H1 (cell line): ENCODE results near the gene PAFAH1B1. TPM values are rescaled to one million over a fixed set of nuclear protein-coding genes. Genes with fewer than 3 reads are reported as not detected.

Experiments used
- CTCF ChIA-PET: fragments of 300-600 bp; sonication (Branson Sonifier 250); formaldehyde crosslinking; loops from one replicate; lab custom pipeline; 2021; ENCODE audit not compliant: partially characterized antibody; lab: Charles Lee
- POLR2A ChIA-PET: fragments of 300-600 bp; sonication (Branson Sonifier 250); formaldehyde crosslinking; loops from one replicate; lab custom pipeline; 2021; ENCODE audit warnings: inconsistent platforms; ENCODE audit not compliant: partially characterized antibody; lab: Charles Lee
- DNase-seq, 2 experiments: peaks; one replicate each; pipeline versions ENCODE4 v3.0.0 to v3.0.0-alpha.2; 2010 to 2022; ENCODE audit warnings: low spot score in 2 of 2, low read depth in 1 of 2, mixed read lengths in 1 of 2
- FAIRE-seq: peaks from 2 replicates; lab custom pipeline; 2011; peaks lifted over from hg19 to GRCh38; lab: Jason Lieb, UNC
- H2AFZ ChIP-seq: 2 replicates; pipeline ENCODE4 v1.8.1; 2012; ENCODE audit warnings: low read length, inconsistent platforms
- H2AK5ac ChIP-seq: 2 replicates; pipeline ENCODE4 v1.6.1; 2013; ENCODE audit warnings: low read depth, low read length
- H2BK120ac ChIP-seq: replicated peaks from 2 replicates; pipeline ENCODE3; 2013; ENCODE audit warnings: low read depth, low read length, inconsistent platforms
- H2BK12ac ChIP-seq: 2 replicates; pipeline ENCODE4 v1.6.1; 2013; ENCODE audit warnings: low read depth, low read length
- H2BK15ac ChIP-seq: 2 replicates; pipeline ENCODE4 v1.6.1; 2013; ENCODE audit warnings: low read length
- H2BK20ac ChIP-seq: 2 replicates; pipeline ENCODE4 v1.6.1; 2013; ENCODE audit warnings: low read length
- H2BK5ac ChIP-seq: 2 replicates; pipeline ENCODE4 v1.6.1; 2013; ENCODE audit warnings: low read depth, low read length
- H3K14ac ChIP-seq: 2 replicates; pipeline ENCODE4 v1.6.1; 2013; ENCODE audit warnings: inconsistent platforms; ENCODE audit not compliant: insufficient read length
- H3K18ac ChIP-seq: 2 replicates; pipeline ENCODE4 v1.6.1; 2013; ENCODE audit warnings: low read length; ENCODE audit errors: extremely low read depth
- H3K23ac ChIP-seq: 2 replicates; pipeline ENCODE4 v1.6.1; 2013; ENCODE audit warnings: inconsistent platforms; ENCODE audit not compliant: insufficient read length
- H3K23me2 ChIP-seq: 2 replicates; pipeline ENCODE4 v1.6.1; 2013; ENCODE audit warnings: low read depth, low read length
- H3K27ac ChIP-seq: 2 replicates; pipeline ENCODE4 v1.6.1; 2011; ENCODE audit warnings: low read depth, low read length, inconsistent platforms
- H3K27me3 ChIP-seq, 4 experiments: replicated peaks in 1 of 4; 1 replicate in 1 of 4; 2 replicates in 3 of 4; pipeline versions ENCODE4 v1.6.1 to v1.8.1; 2011 to 2013; ENCODE audit warnings: low read length in 3 of 4, mild to moderate bottlenecking in 3 of 4, inconsistent platforms in 2 of 4, mixed read lengths in 2 of 4, moderate library complexity in 1 of 4; ENCODE audit not compliant: control insufficient read depth in 3 of 4, insufficient read depth in 3 of 4; ENCODE audit errors: extremely low read depth in 1 of 4
- H3K36me3 ChIP-seq, 4 experiments: 2 replicates each; pipeline versions ENCODE4 v1.6.1 to v1.8.1; 2011 to 2013; ENCODE audit warnings: mild to moderate bottlenecking in 4 of 4, low read length in 3 of 4, moderate library complexity in 2 of 4, control low read depth in 1 of 4, inconsistent platforms in 1 of 4; ENCODE audit not compliant: insufficient read depth in 4 of 4, control insufficient read depth in 2 of 4
- H3K4ac ChIP-seq: replicated peaks from 2 replicates; pipeline ENCODE3; 2013; ENCODE audit warnings: low read length, low read depth, mixed read lengths, inconsistent platforms; ENCODE audit not compliant: insufficient read length
- H3K4me1 ChIP-seq, 4 experiments: replicated peaks in 1 of 4; 1 replicate in 1 of 4; 2 replicates in 3 of 4; pipeline versions ENCODE4 v1.6.1 to v1.8.1; 2011 to 2013; ENCODE audit warnings: low read length in 3 of 4, inconsistent platforms in 2 of 4, mixed read lengths in 1 of 4; ENCODE audit not compliant: insufficient read depth in 4 of 4, control insufficient read depth in 3 of 4
- H3K4me2 ChIP-seq, 2 experiments: 2 replicates each; pipeline versions ENCODE4 v1.6.1 to v1.8.1; 2011 to 2013; ENCODE audit warnings: low read depth in 2 of 2, low read length in 2 of 2, control low read depth in 1 of 2, inconsistent platforms in 1 of 2, mild to moderate bottlenecking in 1 of 2; ENCODE audit not compliant: insufficient read depth in 1 of 2
- H3K4me3 ChIP-seq, 4 experiments: fragments of 200-600, 300-600 bp in 1 of 4; sonication (generic), shearing (Covaris generic), sonication (Bioruptor Twin) in 1 of 4; 2 replicates each; pipeline versions ENCODE4 v1.5.1 to v1.8.1; 2011 to 2016; ENCODE audit warnings: low read length in 4 of 4, low read depth in 3 of 4, control low read depth in 2 of 4, inconsistent platforms in 2 of 4, mild to moderate bottlenecking in 2 of 4, mixed read lengths in 1 of 4, moderate library complexity in 1 of 4; ENCODE audit not compliant: insufficient read depth in 2 of 4; ENCODE audit errors: extremely low read depth in 1 of 4
- H3K56ac ChIP-seq: replicated peaks from 2 replicates; pipeline ENCODE3; 2013; ENCODE audit warnings: low read depth, mild to moderate bottlenecking, mixed read lengths, low read length, inconsistent platforms; ENCODE audit not compliant: insufficient read length
- H3K79me1 ChIP-seq: 2 replicates; pipeline ENCODE4 v1.6.1; 2013; ENCODE audit warnings: low read depth, low read length, control low read depth
- H3K79me2 ChIP-seq, 2 experiments: 2 replicates each; pipeline versions ENCODE4 v1.6.1 to v1.8.1; 2012 to 2013; ENCODE audit warnings: low read length in 2 of 2, mild to moderate bottlenecking in 2 of 2, inconsistent platforms in 1 of 2; ENCODE audit not compliant: insufficient read depth in 2 of 2, control insufficient read depth in 1 of 2
- H3K9ac ChIP-seq, 4 experiments: replicated peaks in 1 of 4; 1 replicate in 1 of 4; 2 replicates in 3 of 4; pipeline versions ENCODE4 v1.6.1 to v1.8.1; 2011 to 2013; ENCODE audit warnings: low read depth in 3 of 4, low read length in 3 of 4, control low read depth in 2 of 4, mild to moderate bottlenecking in 2 of 4, moderate library complexity in 2 of 4, inconsistent platforms in 1 of 4; ENCODE audit errors: extremely low read depth in 1 of 4
- H3K9me3 ChIP-seq, 2 experiments: 2 replicates each; pipeline versions ENCODE4 v1.6.1 to v1.8.1; 2012 to 2013; ENCODE audit warnings: mild to moderate bottlenecking in 2 of 2, moderate library complexity in 2 of 2, control low read depth in 1 of 2, inconsistent platforms in 1 of 2, low read depth in 1 of 2, low read length in 1 of 2, mixed read lengths in 1 of 2; ENCODE audit not compliant: insufficient read depth in 2 of 2
- H4K20me1 ChIP-seq, 2 experiments: replicated peaks in 1 of 2; 2 replicates each; pipeline versions ENCODE3 to v1.8.1; 2011 to 2013; ENCODE audit warnings: inconsistent platforms in 2 of 2, low read length in 2 of 2, mild to moderate bottlenecking in 1 of 2; ENCODE audit not compliant: insufficient read depth in 2 of 2, control insufficient read depth in 1 of 2
- H4K5ac ChIP-seq: 2 replicates; pipeline ENCODE4 v1.6.1; 2013; ENCODE audit warnings: low read length, low read depth, mixed read lengths, inconsistent platforms; ENCODE audit not compliant: insufficient read length
- H4K8ac ChIP-seq: 2 replicates; pipeline ENCODE4 v1.8.0; 2013; ENCODE audit warnings: mild to moderate bottlenecking, moderate library complexity, low read length, inconsistent platforms; ENCODE audit not compliant: insufficient read depth; ENCODE audit errors: extremely low read depth
- H4K91ac ChIP-seq: replicated peaks from 2 replicates; pipeline ENCODE3; 2013; ENCODE audit warnings: low read length, mixed read lengths, inconsistent platforms; ENCODE audit not compliant: insufficient read length
- POLR2A ChIP-seq, 2 experiments: IDR thresholded peaks; 1 replicate in 1 of 2; 2 replicates in 1 of 2; pipeline ENCODE4 v1.6.1; 2011; ENCODE audit warnings: low read depth in 2 of 2, low read length in 2 of 2, mild to moderate bottlenecking in 2 of 2; ENCODE audit errors: control extremely low read depth in 1 of 2
- SP2 ChIP-seq: IDR thresholded peaks from 2 replicates; pipeline ENCODE4 v1.6.1; 2012; ENCODE audit warnings: mild to moderate bottlenecking, low read length, inconsistent platforms
- WGBS, 2 experiments: shearing (Covaris generic) in 1 of 2; methylation state at CpG; one replicate each; pipeline versions ENCODE4 v1.1.6 to v1.1.7; 2013 to 2015; ENCODE audit warnings: low lambda C conversion rate in 2 of 2, mixed read lengths in 2 of 2, inconsistent platforms in 1 of 2, low coverage in 1 of 2, missing lambda C conversion rate in 1 of 2; ENCODE audit not compliant: insufficient replicate concordance in 2 of 2, insufficient coverage in 1 of 2, insufficient read length in 1 of 2; ENCODE audit errors: extremely low coverage in 1 of 2, missing lambda C conversion rate in 1 of 2; 5-methylcytosine and 5-hydroxymethylcytosine counted together
- polyA plus RNA-seq, 7 experiments: library from polyadenylated mRNA; depleted of rRNA in 3 of 7; stranded (reverse) in 5 of 7; unstranded in 2 of 7; fragments of >200 nt in 5 of 7; fragments of 200-250 nt in 2 of 7; gene quantifications; 1 replicate in 5 of 7; 2 replicates in 1 of 7; 4 replicates in 1 of 7; pipeline versions ENCODE4 v1.2.1 to v1.2.3, GENCODE V29; 2011 to 2013; ENCODE audit warnings: missing spikeins in 2 of 7, mixed read lengths in 2 of 7
- total RNA-seq: library from RNA; stranded (reverse); fragmentation: NEBNext Ultra II Directional; extraction: Animal tissue kit (Norgen Biotek cat#: 25700); gene quantifications from 2 replicates; pipeline ENCODE4 v1.2.1, GENCODE V29; 2021

PAFAH1B1 gene
- total and polyA plus RNA-seq, 2 of the 8 experiments (the other 6 are each of a cell fraction or from before 2014, with no cell fraction given): 42.0 to 152 TPM

GRCh38 chr17:2602597-2603017 lies 9.2 kb downstream of the PAFAH1B1 start:
- H4K91ac ChIP-seq: no peak overlapping the region
- H3K23ac ChIP-seq: no peak overlapping the region
- no peak overlapping the region for H2AK5ac ChIP-seq
- no peaks in the 10 kb centered on the region for H3K36me3 ChIP-seq
- no peak overlapping the region for H3K18ac ChIP-seq
- no peak overlapping the region for H3K4me2 ChIP-seq
- H3K56ac ChIP-seq: no peak overlapping the region
- no peak overlapping the region for H3K9ac ChIP-seq
- H3K4me3 ChIP-seq: no peak overlapping the region
- H3K79me2 ChIP-seq: peaks cover 51 to 100% of the 10 kb centered on the region in 2 experiments
- H2BK5ac ChIP-seq: no peak overlapping the region
- H2AFZ ChIP-seq: no peak overlapping the region
- ChIA-PET POLR2A (interaction anchor here (1.0 to 1.4 kb wide), 3 partner anchors 8 to 11 kb away, joined by 3 to 5 read pairs (median 4); partner anchors contain the start of gene PAFAH1B1), CTCF (no interaction called here)
- no peak overlapping the region for H3K4ac ChIP-seq
- peaks cover 2% of the 10 kb centered on the region; the same call in 1 of the 2 replicates for H3K79me1 ChIP-seq
- no peak overlapping the region for H2BK12ac ChIP-seq
- DNase-seq (no peak), FAIRE-seq (no peak)
- no peak overlapping the region for H3K14ac ChIP-seq
- WGBS, 2 experiments: 83 to 100% methylated on average over 2 to 6 of the region's 6 CpGs
- no peak overlapping the region for H2BK120ac ChIP-seq
- H4K8ac ChIP-seq: no peak overlapping the region
- H4K20me1 ChIP-seq: peaks cover 6 to 22% of the 10 kb centered on the region in 2 experiments
- no peaks in the 10 kb centered on the region for H3K27me3 ChIP-seq
- no peak overlapping the region for H2BK15ac ChIP-seq
- H3K27ac ChIP-seq: no peak overlapping the region
- peaks cover 0 to 7% (median 0%) of the 10 kb centered on the region in 4 experiments; a peak in 1 of 7 replicates for H3K4me1 ChIP-seq
- H3K9me3 ChIP-seq: no peaks in the 10 kb centered on the region
- no peak overlapping the region for H4K5ac ChIP-seq
- no peaks in the 10 kb centered on the region for H3K23me2 ChIP-seq
- TF ChIP-seq POLR2A (IDR thresholded peaks at IDR 0.05; ENCODE audit: control extremely low read depth in 1 of 2, low read depth in 2 of 2, low read length in 2 of 2) (no peak), SP2 (no peak)
- TF ChIP-seq, all 59 proteins: peak for 0
- H2BK20ac ChIP-seq: no peak overlapping the region
